Nephron progenitor cell (in vitro differentiated cells): ENCODE measurements around the gene KCNG1.

Experiments
- DNase-seq: peaks from one replicate; pipeline ENCODE4 v3.0.0; 2021
- H3K27ac Mint-ChIP-seq: 2 replicates; pipeline ENCODE4 v1.8.0; 2021; ENCODE audit warnings: mild to moderate bottlenecking, moderate library complexity, mixed read lengths
- H3K27me3 Mint-ChIP-seq: 2 replicates; pipeline ENCODE4 v1.8.0; 2021; ENCODE audit warnings: mild to moderate bottlenecking, low read depth, mixed read lengths; ENCODE audit not compliant: poor library complexity
- H3K36me3 Mint-ChIP-seq: 2 replicates; pipeline ENCODE4 v1.8.0; 2021; ENCODE audit warnings: low read depth, mixed read lengths
- H3K4me1 Mint-ChIP-seq: 2 replicates; pipeline ENCODE4 v1.8.0; 2021; ENCODE audit warnings: mixed read lengths
- H3K4me3 Mint-ChIP-seq: 2 replicates; pipeline ENCODE4 v1.8.0; 2021; ENCODE audit warnings: mild to moderate bottlenecking, moderate library complexity, mixed read lengths
- H3K9me3 Mint-ChIP-seq: 2 replicates; pipeline ENCODE4 v1.8.0; 2021; ENCODE audit warnings: mild to moderate bottlenecking, moderate library complexity, mixed read lengths
- CTCF ChIP-seq: fragments of 200-600 bp; sonication (generic); IDR thresholded peaks from 2 replicates; pipeline ENCODE4 v1.5.0; 2021; ENCODE audit warnings: antibody characterized with exemption

The KCNG1 gene

GRCh38 chr20:51020657-51021056 is 2.2 kb downstream of the KCNG1 start:
- Mint-ChIP-seq H3K9me3 (no peaks in the 10 kb centered on the region), H3K4me1 (peaks cover 73% of the 10 kb centered on the region), H3K36me3 (peaks cover 24% of the 10 kb centered on the region), H3K27me3 (peaks cover 7% of the 10 kb centered on the region), H3K4me3 (peak overlapping the region; percentile 81), H3K27ac (no peak overlapping the region)
- TF ChIP-seq CTCF = no peak
- DNase-seq = no peak

GRCh38 chr20:51019656-51020592 is 3.0 kb downstream of the KCNG1 start:
- H3K9me3 Mint-ChIP-seq = no peaks in the 10 kb centered on the region
- peaks cover 7% of the 10 kb centered on the region for H3K27me3 Mint-ChIP-seq
- no peak overlapping the region for H3K27ac Mint-ChIP-seq
- TF ChIP-seq CTCF = no peak
- H3K4me1 Mint-ChIP-seq = peaks cover 80% of the 10 kb centered on the region
- peak overlapping the region; percentile 81 for H3K4me3 Mint-ChIP-seq
- H3K36me3 Mint-ChIP-seq = peaks cover 31% of the 10 kb centered on the region
- no peak for DNase-seq

- Mint-ChIP-seq H3K27me3 (no peaks in the 10 kb centered on the region), H3K36me3 (peaks cover 32% of the 10 kb centered on the region), H3K4me3 (no peak overlapping the region), H3K9me3 (no peaks in the 10 kb centered on the region), H3K27ac (peak overlapping the region; percentile 38), H3K4me1 (peaks cover 90% of the 10 kb centered on the region)
- TF ChIP-seq CTCF = no peak
- no peak for DNase-seq
Measured at GRCh38 chr20:51017251-51017650, 5.7 kb downstream of the KCNG1 start.

- Mint-ChIP-seq H3K4me1 (peaks cover 83% of the 10 kb centered on the region), H3K9me3 (no peaks in the 10 kb centered on the region), H3K27ac (peak overlapping the region; percentile 58), H3K4me3 (no peak overlapping the region), H3K27me3 (no peaks in the 10 kb centered on the region), H3K36me3 (peaks cover 32% of the 10 kb centered on the region)
- no peak for DNase-seq
- no peak for TF ChIP-seq CTCF
Measured at GRCh38 chr20:51016521-51016920, 6.4 kb downstream of the KCNG1 start.

- peak; percentile 63 for TF ChIP-seq CTCF
- DNase-seq = peak; percentile 82
- H3K27ac Mint-ChIP-seq = peak overlapping the region; percentile 95
Measured at GRCh38 chr20:51014797-51015722, 7.8 kb downstream of the KCNG1 start.

More at GRCh38 chr20:51014797-51015722, 7.8 kb downstream of the KCNG1 start:
- Mint-ChIP-seq H3K36me3 (peaks cover 42% of the 10 kb centered on the region), H3K4me1 (peaks cover 69% of the 10 kb centered on the region), H3K27me3 (no peaks in the 10 kb centered on the region), H3K4me3 (peak overlapping the region; percentile 50), H3K9me3 (no peaks in the 10 kb centered on the region)
